Spleen (tissue), 7 donors: ENCODE data around the gene CTF1.

Experiments
- CTCF ChIP-seq, 11 experiments: fragments of 200-600 bp in 7 of 11; fragments of 450-650 bp in 4 of 11; sonication (generic) in 4 of 11; IDR thresholded peaks in 8 of 11; conservative IDR thresholded peaks in 3 of 11; 1 replicate in 7 of 11; 2 replicates in 4 of 11; pipeline versions ENCODE4 v1.4.0 to v1.8.0; 2016 to 2021; ENCODE audit warnings: antibody characterized with exemption in 11 of 11, inconsistent platforms in 4 of 11, mild to moderate bottlenecking in 1 of 11
- POLR2A ChIP-seq, 3 donors: fragments of 450-650 bp; IDR thresholded peaks; one replicate each; pipeline ENCODE4 v1.5.1; 2017; ENCODE audit warnings: antibody characterized with exemption in 3 of 3, mild to moderate bottlenecking in 1 of 3
- donor health status: DM: no; HTN: no; CAD: no; lungs with moderate emphysema.
- donor health status: DM: no; HTN: no; CAD: no.
- donor health status: DM: no; HTN: no; CAD: no.

GRCh38 chr16:30923554-30924075 is 27.2 kb downstream of the CTF1 start, which contains the start of gene FBXL19:
- TF ChIP-seq CTCF (IDR thresholded peaks at IDR 0.05 in 8 of 11, conservative IDR thresholded peaks at IDR 0.05 in 3 of 11), result no peak
- no peak for TF ChIP-seq POLR2A (IDR thresholded peaks at IDR 0.05)
